HEK293T (cell line): Measurements from ENCODE around the gene PLCB1.
A peak's percentile ranks its signal among the peaks of the same experiment; 100 is the strongest.

Source experiments
- CTCF ChIA-PET: fragments of 350-600 bp; formaldehyde crosslinking; extraction: SDS; loops from one replicate; lab custom pipeline; 2021; ENCODE audit warnings: antibody characterized with exemption, inconsistent platforms; lab: Yijun Ruan, JAX
- POLR2A ChIA-PET: fragments of 350-600 bp; formaldehyde crosslinking; extraction: SDS; loops from one replicate; lab custom pipeline; 2020; ENCODE audit warnings: antibody characterized with exemption, inconsistent platforms; lab: Yijun Ruan, JAX
- DNase-seq: peaks from one replicate; pipeline ENCODE4 v3.0.0; 2012; ENCODE audit warnings: mixed read lengths; ENCODE audit errors: extremely low spot score
- ARNT ChIP-seq: fragments of 450-650 bp; IDR thresholded peaks from 2 replicates; pipeline ENCODE4 v1.6.1; 2017; ENCODE audit warnings: mild to moderate bottlenecking
- BHLHE40 ChIP-seq: fragments of 450-650 bp; IDR thresholded peaks from 2 replicates; pipeline ENCODE4 v1.6.1; 2016; ENCODE audit warnings: mild to moderate bottlenecking, moderate library complexity, borderline replicate concordance
- CTBP1 ChIP-seq: fragments of 450-650 bp; IDR thresholded peaks from 2 replicates; pipeline ENCODE4 v1.6.1; 2016; ENCODE audit warnings: borderline replicate concordance
- ELF4 ChIP-seq: fragments of 450-650 bp; IDR thresholded peaks from 2 replicates; pipeline ENCODE4 v1.6.1; 2017; ENCODE audit warnings: antibody characterized with exemption
- FOXA1 ChIP-seq: fragments of 450-650 bp; IDR thresholded peaks from 2 replicates; pipeline ENCODE4 v1.6.1; 2016; ENCODE audit warnings: mild to moderate bottlenecking
- FOXK2 ChIP-seq: fragments of 450-650 bp; IDR thresholded peaks from 2 replicates; pipeline ENCODE4 v1.6.1; 2016; ENCODE audit warnings: mild to moderate bottlenecking
- FOXM1 ChIP-seq: fragments of 450-650 bp; IDR thresholded peaks from 2 replicates; pipeline ENCODE4 v1.6.1; 2017; ENCODE audit warnings: mild to moderate bottlenecking, borderline replicate concordance
- HDGF ChIP-seq: fragments of 450-650 bp; IDR thresholded peaks from 2 replicates; pipeline ENCODE4 v1.6.1; 2017; ENCODE audit warnings: antibody characterized with exemption, borderline replicate concordance
- L3MBTL2 ChIP-seq: fragments of 450-650 bp; conservative IDR thresholded peaks from 2 replicates; pipeline ENCODE4 v1.6.1; 2016; ENCODE audit warnings: mild to moderate bottlenecking
- LEF1 ChIP-seq: fragments of 450-650 bp; IDR thresholded peaks from 2 replicates; pipeline ENCODE4 v1.6.1; 2017; ENCODE audit warnings: mild to moderate bottlenecking, borderline replicate concordance
- NFRKB ChIP-seq: fragments of 450-650 bp; IDR thresholded peaks from 2 replicates; pipeline ENCODE4 v1.6.1; 2016; ENCODE audit warnings: mild to moderate bottlenecking, moderate library complexity
- PKNOX1 ChIP-seq: fragments of 450-650 bp; IDR thresholded peaks from 2 replicates; pipeline ENCODE4 v1.6.1; 2016
- SP1 ChIP-seq: fragments of 450-650 bp; IDR thresholded peaks from 2 replicates; pipeline ENCODE4 v1.6.1; 2017
- SUZ12 ChIP-seq: fragments of 450-650 bp; IDR thresholded peaks from 2 replicates; pipeline ENCODE4 v1.6.1; 2016; ENCODE audit warnings: mild to moderate bottlenecking
- TARDBP ChIP-seq: fragments of 450-650 bp; IDR thresholded peaks from 2 replicates; pipeline ENCODE4 v1.6.1; 2016
- ZNF384 ChIP-seq: fragments of 450-650 bp; IDR thresholded peaks from 2 replicates; pipeline ENCODE4 v1.6.1; 2016

The PLCB1 gene

GRCh38 chr20:8131598-8132483 lies at the start of gene PLCB1:
Gene PLCB1 (plus strand): TSS chr20:8132266. CDS start chr20:8132652, 386 bp downstream.
- TF ChIP-seq FOXA1 (no peak), ZNF384 (no peak), HDGF (no peak), L3MBTL2 (no peak), CTBP1 (no peak), TARDBP (no peak), SUZ12 (no peak)
- DNase-seq, result peak; percentile 87
- POLR2A ChIA-PET, result no interaction called here
- CTCF ChIA-PET, result no interaction called here

- ChIA-PET CTCF (no interaction called here), POLR2A (no interaction called here)
- TF ChIP-seq PKNOX1, result no peak
- no peak for DNase-seq
Observed at GRCh38 chr20:8082989-8083388, 49.1 kb upstream of the PLCB1 start.

GRCh38 chr20:8089668-8090067 lies 42.4 kb upstream of the PLCB1 start:
- ChIA-PET CTCF (no interaction called here), POLR2A (no interaction called here)
- TF ChIP-seq CTBP1 (no peak), SP1 (no peak), FOXA1 (no peak), HDGF (no peak), L3MBTL2 (no peak), FOXK2 (no peak)

GRCh38 chr20:8094415-8094818 lies 37.6 kb upstream of the PLCB1 start:
- DNase-seq, result no peak
- ChIA-PET POLR2A (no interaction called here), CTCF (no interaction called here)
- TF ChIP-seq HDGF (no peak), ARNT (no peak), TARDBP (no peak), ELF4 (no peak), BHLHE40 (no peak), FOXM1 (no peak), CTBP1 (no peak), FOXK2 (no peak), SUZ12 (no peak), NFRKB (no peak), SP1 (no peak), L3MBTL2 (no peak)

More at GRCh38 chr20:8089668-8090067, 42.4 kb upstream of the PLCB1 start:
- DNase-seq, result no peak

GRCh38 chr20:8094850-8095249 lies 37.2 kb upstream of the PLCB1 start:
- POLR2A ChIA-PET, result no interaction called here
- no peak for TF ChIP-seq ZNF384
- TF ChIP-seq SUZ12, result no peak
- CTCF ChIA-PET, result no interaction called here
- no peak for DNase-seq

GRCh38 chr20:8095648-8096572 lies 36.2 kb upstream of the PLCB1 start:
- ChIA-PET POLR2A (no interaction called here), CTCF (interaction anchor here (0.5 kb wide), 1 partner anchor 17 kb away, joined by 3 read pairs; no protein-coding TSS in a partner anchor)
- DNase-seq, result no peak
- TF ChIP-seq FOXK2, result no peak

- no peak for DNase-seq
- POLR2A ChIA-PET, result no interaction called here
- TF ChIP-seq LEF1, result no peak
- TF ChIP-seq BHLHE40, result no peak
- TF ChIP-seq ZNF384, result no peak
- no peak for TF ChIP-seq TARDBP
- no peak for TF ChIP-seq ARNT
- TF ChIP-seq CTBP1, result no peak
- no peak for TF ChIP-seq SUZ12
- TF ChIP-seq HDGF, result no peak
- TF ChIP-seq FOXM1, result no peak
- no peak for TF ChIP-seq FOXK2
- no peak for TF ChIP-seq SP1
- no peak for TF ChIP-seq ELF4
- no peak for TF ChIP-seq L3MBTL2
- CTCF ChIA-PET, result no interaction called here
Observed at GRCh38 chr20:8097307-8097706, 34.8 kb upstream of the PLCB1 start.

GRCh38 chr20:8104252-8104651 lies 27.8 kb upstream of the PLCB1 start:
- DNase-seq, result no peak
- ChIA-PET POLR2A (no interaction called here), CTCF (no interaction called here)
- no peak for TF ChIP-seq FOXM1
- no peak for TF ChIP-seq LEF1
- no peak for TF ChIP-seq L3MBTL2
- TF ChIP-seq BHLHE40, result no peak
